Muscle of back (tissue), 13 donors: ENCODE results near the gene C1QTNF4. TPM values are rescaled to one million over a fixed set of nuclear protein-coding genes. Genes with fewer than 3 reads are reported as not detected.
"Not testable (repeated sequence)": the region's sequence is repeated elsewhere in the genome, so short reads cannot be mapped to it uniquely, and the experiment has no call there.

Experiments used
- DNase-seq, 3 donors: peaks; one replicate each; pipeline versions ENCODE4 v3.0.0 to v3.0.0-alpha.2; 2013
- long read RNA-seq, 9 donors: transcript quantifications; one replicate each; lab custom pipeline, GENCODE V29; 2026
- polyA plus RNA-seq, 10 donors: library from polyadenylated mRNA; unstranded; fragments of 120-200 nt; gene quantifications; one replicate each; pipeline ENCODE4 v1.2.1, GENCODE V29; 2013; ENCODE audit not compliant: insufficient read length in 10 of 10

Gene C1QTNF4
- 10 to 100 TPM in 2 of 10 donors, 1 to 10 TPM in 8; 4.3 to 13.2 (median 7.7) TPM for polyA plus RNA-seq
- long read RNA-seq, donor 1, partial matches to known transcripts = 0 of 2 reads
- long read RNA-seq, donor 1, other reads (novel, unspliced or antisense) = 0 of 2 reads
- long read RNA-seq, donor 2, partial matches to known transcripts = 0 of 3 reads
- long read RNA-seq, donor 2, other reads (novel, unspliced or antisense) = 0 of 3 reads
- long read RNA-seq, donor 3 = 0 reads
- long read RNA-seq, donor 4, partial matches to known transcripts = 0 of 1 reads
- long read RNA-seq, donor 4, other reads (novel, unspliced or antisense) = 0 of 1 reads
- long read RNA-seq, donor 5, partial matches to known transcripts = 0 of 4 reads
- long read RNA-seq, donor 5, other reads (novel, unspliced or antisense) = 0 of 4 reads
- long read RNA-seq, donor 6, partial matches to known transcripts = 0 of 4 reads
- long read RNA-seq, donor 6, other reads (novel, unspliced or antisense) = 0 of 4 reads
- long read RNA-seq, donor 7, partial matches to known transcripts = 0 of 1 reads
- long read RNA-seq, donor 7, other reads (novel, unspliced or antisense) = 0 of 1 reads
- long read RNA-seq, donor 8, partial matches to known transcripts = 0 of 1 reads
- long read RNA-seq, donor 8, other reads (novel, unspliced or antisense) = 0 of 1 reads
- long read RNA-seq, donor 9 = 0 reads

- DNase-seq = no peak
Measured at GRCh38 chr11:47593934-47594855, at the start of gene C1QTNF4. TSS of gene C1QTNF4 (minus strand) at chr11:47594411. CDS start at chr11:47590810, 3,601 bp downstream.

- peak; percentile 98 to 99 (median 99) for DNase-seq
Measured at GRCh38 chr11:47642099-47642855, 48.1 kb upstream of the C1QTNF4 start, which contains the start of gene MTCH2. TSS of gene MTCH2 (minus strand) at chr11:47642559. CDS start at chr11:47642465, 94 bp downstream.

- DNase-seq = no peak
Measured at GRCh38 chr11:47641600-47642098, 47.4 kb upstream of the C1QTNF4 start.

- DNase-seq = not testable (repeated sequence)
Measured at GRCh38 chr11:47640506-47640905, 46.3 kb upstream of the C1QTNF4 start.

- DNase-seq = not testable (repeated sequence)
Measured at GRCh38 chr11:47636331-47636730, 42.1 kb upstream of the C1QTNF4 start.

GRCh38 chr11:47631473-47631872, 37.3 kb upstream of the C1QTNF4 start:
- no peak for DNase-seq

GRCh38 chr11:47628026-47628425, 33.8 kb upstream of the C1QTNF4 start:
- DNase-seq = no peak

GRCh38 chr11:47626234-47626633, 32.0 kb upstream of the C1QTNF4 start:
- no peak for DNase-seq

GRCh38 chr11:47620836-47621378, 26.7 kb upstream of the C1QTNF4 start:
- DNase-seq = no peak

- DNase-seq = no peak
Measured at GRCh38 chr11:47617417-47617809, 23.2 kb upstream of the C1QTNF4 start.

- DNase-seq = peak; percentile 60 to 81 (median 76)
Measured at GRCh38 chr11:47616726-47617416, 22.7 kb upstream of the C1QTNF4 start.

GRCh38 chr11:47615249-47615648, 21.0 kb upstream of the C1QTNF4 start:
- DNase-seq = no peak

GRCh38 chr11:47611348-47611794, 17.2 kb upstream of the C1QTNF4 start:
- peak in 1 of 3 donors; percentile 54 for DNase-seq

- no peak for DNase-seq
Measured at GRCh38 chr11:47609675-47610074, 15.5 kb upstream of the C1QTNF4 start.

- DNase-seq = peak; percentile 40 to 72 (median 59)
Measured at GRCh38 chr11:47607380-47607779, 13.2 kb upstream of the C1QTNF4 start.

- no peak for DNase-seq
Measured at GRCh38 chr11:47606731-47607130, 12.5 kb upstream of the C1QTNF4 start.

- no peak for DNase-seq
Measured at GRCh38 chr11:47605921-47606320, 11.7 kb upstream of the C1QTNF4 start.

- no peak for DNase-seq
Measured at GRCh38 chr11:47603295-47603694, 9.1 kb upstream of the C1QTNF4 start.

GRCh38 chr11:47599902-47600301, 5.7 kb upstream of the C1QTNF4 start:
- DNase-seq = no peak

GRCh38 chr11:47595967-47596366, 1.8 kb upstream of the C1QTNF4 start:
- DNase-seq = no peak
